Activated naive CD8-positive, alpha-beta T cell treated with anti-CD3 and anti-CD28 coated beads, Interleukin-2, amount 50 U/mL, for 16 hours (primary cell): ENCODE data around the gene TAF13.
"Not testable (repeated sequence)": the region's sequence is repeated elsewhere in the genome, so short reads cannot be mapped to it uniquely, and the experiment has no call there.

Experiments
- DNase-seq: peaks from one replicate; pipeline ENCODE4 v3.0.0-alpha.2; 2020; ENCODE audit warnings: low read depth, low spot score

The TAF13 gene

GRCh38 chr1:109091839-109092193, 16.0 kb upstream of the TAF13 start:
- no peak for DNase-seq

DNA sequence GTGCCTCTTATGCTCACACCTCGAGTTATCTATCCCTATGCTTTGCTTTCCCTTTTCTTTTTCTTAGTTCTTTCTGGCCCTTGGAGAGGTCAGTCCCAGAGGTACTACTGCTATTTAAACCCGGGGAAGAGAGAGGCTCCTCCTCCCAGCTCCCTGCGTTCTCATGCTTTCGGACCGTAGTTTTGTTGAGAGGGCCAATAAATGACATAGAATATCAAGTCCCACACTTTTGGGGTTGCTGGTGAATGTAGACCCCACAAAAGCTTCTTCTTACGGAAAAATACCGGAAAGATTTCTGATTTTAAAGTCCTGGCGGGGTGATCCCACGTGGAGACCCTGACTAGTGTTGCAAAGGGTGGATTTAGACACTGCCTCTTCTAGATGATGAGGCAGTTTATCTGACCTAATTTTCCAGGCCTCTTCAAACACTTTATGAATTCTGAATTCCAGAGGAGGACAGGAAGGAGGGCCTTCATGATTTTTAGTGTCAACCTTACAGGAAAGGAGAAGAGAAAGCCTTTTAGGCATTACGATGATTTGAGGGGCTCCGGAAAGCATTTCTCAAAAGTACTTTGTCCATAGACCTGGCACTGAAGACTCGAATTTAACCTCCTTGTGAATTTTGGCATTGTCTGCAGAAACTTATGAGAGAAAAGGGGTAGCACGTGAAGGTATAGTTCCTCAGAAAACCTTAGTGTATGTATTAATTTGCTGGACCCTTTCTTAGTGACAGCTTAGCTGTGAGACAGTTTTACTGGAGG, 15.5 kb upstream of the TAF13 start:
- DNase-seq: no peak

GRCh38 chr1:109090196-109091077, 14.6 kb upstream of the TAF13 start, which contains the start of gene TMEM167B:
Gene TMEM167B, plus strand, starts transcription at chr1:109090764. Its CDS starts 109 bp downstream, at chr1:109090873.
- peak; percentile 61 for DNase-seq

GRCh38 chr1:109089242-109090015, 13.6 kb upstream of the TAF13 start:
- DNase-seq: no peak

DNA sequence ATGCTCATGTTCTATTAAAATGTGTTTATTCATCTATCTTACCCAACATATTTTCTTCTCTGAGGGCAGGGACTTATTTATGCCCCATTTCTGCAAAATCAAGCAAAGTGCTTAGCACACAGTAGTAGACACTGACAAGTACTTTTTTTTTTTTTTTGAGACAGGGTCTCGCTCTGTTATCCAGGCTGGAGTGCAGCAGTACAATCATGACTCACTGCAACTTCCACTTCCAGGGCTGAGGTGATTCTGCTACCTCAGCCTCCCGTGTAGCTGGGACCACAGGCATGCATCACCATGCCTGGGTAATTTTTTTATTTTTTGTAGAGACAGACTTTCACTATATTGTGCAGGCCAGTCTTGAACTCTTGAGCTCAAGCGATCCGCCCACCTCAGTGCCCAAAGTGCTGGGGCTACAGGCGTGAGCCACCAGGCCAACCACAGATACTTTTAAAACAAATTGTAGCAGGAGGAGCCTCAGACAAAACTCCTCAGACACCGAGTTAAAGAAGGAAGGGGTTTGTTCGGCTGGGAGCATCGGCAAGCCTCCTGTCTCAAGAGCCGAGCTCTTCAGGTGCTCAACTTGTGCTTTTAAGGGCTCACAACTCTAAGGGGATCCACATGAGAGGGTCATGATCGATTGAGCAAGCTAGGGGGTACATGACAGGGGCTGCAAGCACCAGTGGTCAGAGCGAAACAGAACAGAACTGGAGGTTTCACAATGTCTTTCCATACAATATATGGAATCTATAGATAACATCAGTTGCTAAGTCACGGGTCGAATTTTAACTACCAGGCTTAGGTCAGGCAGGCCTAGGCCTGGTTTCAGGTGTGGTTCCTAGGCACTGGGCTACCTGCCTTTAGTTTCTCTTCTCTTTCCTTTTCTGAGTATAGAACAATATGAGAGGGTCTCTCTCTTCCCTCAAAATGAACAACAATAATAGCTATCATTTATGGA, 9.0 kb upstream of the TAF13 start:
- no peak for DNase-seq

DNA sequence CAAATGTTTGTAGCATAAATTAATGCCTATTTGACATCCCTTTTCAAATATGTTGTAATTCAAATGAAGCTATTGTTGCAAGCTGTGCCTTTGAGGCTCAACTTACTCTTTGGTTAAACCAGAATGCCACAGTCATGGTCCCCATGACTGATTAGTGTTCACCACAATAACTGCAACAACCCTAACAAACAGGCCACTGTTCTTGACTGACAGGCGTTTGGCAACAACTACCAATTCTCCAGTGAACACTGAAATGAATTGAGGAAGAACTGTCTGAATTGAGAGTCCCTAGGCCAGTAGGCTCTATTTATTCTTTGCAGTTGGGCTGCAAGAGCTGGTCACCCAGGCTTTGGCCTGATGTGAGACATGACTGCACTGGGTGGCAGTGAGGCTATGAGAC, 8.1 kb upstream of the TAF13 start:
- DNase-seq: no peak

GRCh38 chr1:109083501-109083900, 7.7 kb upstream of the TAF13 start:
- DNase-seq: no peak

DNA sequence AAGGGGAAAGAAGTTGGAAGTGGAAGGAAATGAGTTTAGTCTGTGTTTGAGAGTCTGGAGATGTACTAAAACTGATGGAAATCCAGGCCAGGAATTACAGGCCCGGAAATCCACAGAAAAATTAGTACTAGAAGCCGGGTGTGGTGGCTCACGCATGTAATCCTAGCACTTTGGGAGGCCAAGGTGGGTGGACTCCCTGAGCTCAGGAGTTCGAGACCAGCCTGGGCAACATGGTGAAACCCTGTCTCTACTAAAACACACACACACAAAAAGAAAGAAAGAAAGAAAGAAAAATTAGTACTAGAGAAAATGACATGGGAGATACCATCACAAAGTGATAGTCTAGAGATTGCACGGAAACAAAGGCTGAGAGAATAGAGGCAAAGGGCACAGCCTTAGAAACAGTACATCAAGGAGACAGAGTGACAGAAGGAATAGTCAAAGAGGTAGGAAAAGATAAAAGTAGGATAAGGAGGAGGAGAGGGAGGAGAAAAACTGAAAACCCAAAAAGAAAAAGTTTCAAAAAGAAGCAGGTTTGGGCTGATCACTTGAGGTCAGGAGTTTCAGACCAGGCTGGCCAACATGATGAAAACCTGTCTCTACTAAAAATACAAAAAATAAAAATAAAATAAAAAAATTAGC, 4.8 kb upstream of the TAF13 start:
- DNase-seq: no peak

DNA sequence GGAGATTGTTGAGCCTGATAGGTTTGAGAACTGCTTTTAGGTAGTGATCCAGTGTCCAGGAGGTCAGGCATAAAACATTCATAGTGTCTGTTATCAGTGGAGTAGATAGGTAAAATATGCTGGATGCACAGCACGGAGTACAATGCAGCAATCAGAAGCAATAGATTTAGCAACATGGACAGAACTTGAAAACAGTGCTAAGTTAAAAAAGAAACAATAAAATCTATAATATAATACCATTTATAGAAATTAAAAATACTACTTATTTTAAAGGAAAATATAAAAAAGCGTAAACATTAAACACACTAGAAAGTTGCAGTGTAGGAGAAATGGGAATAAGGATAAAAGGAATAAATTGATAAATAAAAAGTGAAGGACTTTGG, 3.4 kb upstream of the TAF13 start:
- DNase-seq: no peak

DNA sequence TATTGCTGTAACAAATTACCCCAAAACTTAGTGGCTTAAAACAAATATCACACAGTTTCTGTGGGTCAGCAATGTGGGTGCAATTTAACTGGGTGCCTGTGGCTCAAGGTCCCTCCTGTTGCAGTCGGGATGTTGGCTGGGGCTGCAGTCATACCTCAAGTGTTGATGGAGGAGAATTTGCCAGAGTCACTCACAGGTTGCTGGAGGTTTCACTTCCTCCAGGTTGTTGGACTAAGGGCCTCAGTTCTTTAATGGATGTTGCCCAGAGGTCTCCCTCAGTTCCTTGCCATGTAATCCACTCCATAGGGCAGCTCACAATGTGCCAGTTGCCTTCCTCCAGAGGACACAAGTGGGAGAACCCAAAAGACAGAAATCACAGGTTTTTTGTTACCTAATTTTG, 2.5 kb upstream of the TAF13 start:
- DNase-seq: no peak

GRCh38 chr1:109069294-109069693, 6.5 kb downstream of the TAF13 start:
- DNase-seq: no peak

- DNase-seq: no peak
These were observed 7.9 kb downstream of the TAF13 start for GRCh38 chr1:109067883-109068282.

GRCh38 chr1:109065137-109065536, 10.7 kb downstream of the TAF13 start:
- no peak for DNase-seq

DNA sequence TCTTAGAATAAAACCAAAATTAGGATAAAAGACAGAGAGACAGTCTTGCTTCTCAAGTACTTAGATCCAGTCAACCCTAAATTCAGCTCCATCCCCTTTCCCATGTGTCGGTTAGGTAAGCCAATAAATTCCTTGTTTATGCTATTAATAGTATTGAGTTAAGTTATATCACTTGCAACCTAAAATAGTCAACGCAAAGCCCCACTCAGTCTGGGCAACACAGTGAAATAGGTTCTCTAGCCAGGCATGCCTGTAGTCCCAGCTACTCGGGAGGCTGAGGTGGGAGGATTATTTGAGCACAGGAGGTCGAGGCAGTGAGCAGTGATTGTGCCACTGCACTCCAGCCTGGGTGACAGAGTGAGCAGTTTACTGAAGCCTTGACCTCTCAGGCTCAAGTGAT, 14.6 kb downstream of the TAF13 start:
- no peak for DNase-seq

DNA sequence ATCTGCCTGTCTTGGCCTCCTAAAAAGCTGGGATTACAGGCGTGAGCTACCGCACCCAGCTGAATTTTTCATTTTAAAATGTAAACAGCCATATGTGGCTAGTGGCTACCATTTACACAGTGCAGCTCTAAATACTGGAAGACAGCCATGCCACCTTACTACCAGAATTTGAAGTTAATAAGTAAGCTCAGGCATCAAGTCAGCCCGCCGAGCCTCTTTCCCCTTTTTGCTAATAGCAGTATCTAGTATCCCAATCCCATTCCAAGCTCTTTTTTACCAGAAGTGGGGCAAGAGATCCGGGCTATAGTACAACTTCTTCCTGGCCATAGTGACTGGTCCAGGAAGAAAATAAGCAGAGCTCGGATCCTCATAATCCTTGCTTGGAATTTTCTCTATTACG, 15.1 kb downstream of the TAF13 start:
- no peak for DNase-seq

DNA sequence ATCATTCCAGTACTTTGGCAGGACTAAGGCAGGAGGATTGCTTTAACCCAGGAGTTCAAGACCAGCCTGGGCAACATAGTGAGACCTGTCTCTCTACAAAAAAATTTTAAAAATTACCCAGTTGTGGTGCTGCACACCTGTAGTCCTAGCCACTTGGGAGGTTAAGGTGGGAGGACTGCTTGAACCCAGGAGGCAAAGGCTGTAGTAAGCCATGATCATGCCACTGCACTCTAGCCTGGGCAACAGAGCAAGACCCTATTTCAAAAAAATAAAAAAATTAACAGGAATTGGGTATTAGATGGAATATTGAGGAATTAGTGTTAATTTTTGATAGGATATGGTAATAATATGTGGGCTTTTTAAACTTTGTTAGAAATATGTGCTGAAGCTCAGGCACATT, 16.8 kb downstream of the TAF13 start:
- DNase-seq: no peak

DNA sequence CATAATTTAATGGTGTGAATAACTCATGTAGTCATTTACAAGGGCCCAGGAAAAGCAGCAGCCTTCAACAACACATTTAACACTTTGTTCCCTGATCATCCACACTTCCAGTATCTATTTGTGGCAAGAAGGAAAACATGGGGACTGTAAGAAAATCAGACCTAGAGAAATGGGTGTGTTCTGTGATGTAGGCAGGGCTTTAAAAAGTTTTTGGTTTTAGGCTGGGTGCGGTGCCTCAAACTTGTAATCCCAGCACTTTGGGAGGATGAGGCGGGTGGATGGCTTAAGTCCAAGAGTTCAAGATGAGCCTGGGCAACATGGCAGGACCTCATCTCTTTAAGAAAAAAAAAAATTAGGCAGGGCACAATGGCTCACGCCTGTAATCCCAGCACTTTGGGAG, 19.7 kb downstream of the TAF13 start:
- DNase-seq: no peak

- not testable (repeated sequence) for DNase-seq
These were observed 23.7 kb downstream of the TAF13 start for GRCh38 chr1:109052145-109052544.

DNA sequence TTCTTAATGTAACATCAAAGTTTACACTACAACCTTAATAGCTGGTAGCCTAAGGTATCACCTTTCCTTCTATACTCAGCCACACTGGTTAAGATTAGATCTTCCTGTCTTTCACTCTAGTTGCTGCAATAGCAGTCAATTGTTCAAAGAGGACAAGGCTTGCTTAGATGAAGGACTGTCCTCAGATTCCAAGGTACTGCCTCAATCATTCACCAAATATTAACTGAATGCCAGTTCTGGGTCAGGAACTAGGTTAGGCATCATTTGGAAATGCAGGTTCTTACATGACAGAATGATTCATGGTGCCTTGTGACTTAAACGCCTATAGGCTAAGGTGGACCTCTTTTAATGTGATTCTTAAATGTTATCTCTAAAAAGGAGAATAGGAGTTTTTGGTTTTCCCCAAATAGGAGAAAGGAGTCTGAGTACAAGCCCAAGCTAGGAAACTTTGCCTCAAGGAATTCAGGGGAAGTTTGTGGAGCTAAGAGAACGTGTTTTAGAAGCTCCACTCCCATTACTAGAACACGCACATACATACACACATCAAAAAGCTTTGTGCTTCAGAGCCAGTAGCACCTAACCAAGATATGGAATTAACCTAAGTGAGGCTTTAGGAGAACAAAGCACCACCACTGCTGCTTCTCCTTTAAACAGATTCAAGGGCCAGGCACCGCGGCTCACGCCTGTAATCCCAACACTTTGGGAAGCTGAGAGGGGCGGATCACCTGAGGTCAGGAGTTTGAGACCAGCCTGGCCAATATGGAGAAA, 25.4 kb downstream of the TAF13 start:
- DNase-seq: no peak

DNA sequence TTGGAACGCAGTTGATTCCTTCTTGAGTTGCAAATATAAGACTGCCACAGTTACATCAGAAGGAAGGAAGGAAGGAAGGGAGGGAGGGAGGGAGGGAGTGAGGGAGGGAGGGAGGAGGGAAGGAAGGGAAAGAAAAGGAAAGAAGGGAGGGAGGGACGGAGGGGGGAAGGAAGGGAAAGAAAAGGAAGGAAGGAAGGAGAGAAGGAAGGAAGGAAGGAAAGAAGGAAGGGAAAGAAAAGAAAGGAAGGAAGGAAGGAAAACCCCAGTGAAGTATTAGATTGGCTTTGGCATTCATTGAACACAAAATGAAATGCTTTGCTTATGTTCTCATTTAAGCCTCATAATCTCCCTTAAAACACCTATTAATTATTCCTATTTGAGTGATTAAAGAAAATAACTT, 27.5 kb downstream of the TAF13 start:
- no peak for DNase-seq
